ENCODE measurements around the gene ASTN2.
"Not testable (repeated sequence)": the region's sequence is repeated elsewhere in the genome, so short reads cannot be mapped to it uniquely, and the experiment has no call there.

Gene ASTN2

DNA sequence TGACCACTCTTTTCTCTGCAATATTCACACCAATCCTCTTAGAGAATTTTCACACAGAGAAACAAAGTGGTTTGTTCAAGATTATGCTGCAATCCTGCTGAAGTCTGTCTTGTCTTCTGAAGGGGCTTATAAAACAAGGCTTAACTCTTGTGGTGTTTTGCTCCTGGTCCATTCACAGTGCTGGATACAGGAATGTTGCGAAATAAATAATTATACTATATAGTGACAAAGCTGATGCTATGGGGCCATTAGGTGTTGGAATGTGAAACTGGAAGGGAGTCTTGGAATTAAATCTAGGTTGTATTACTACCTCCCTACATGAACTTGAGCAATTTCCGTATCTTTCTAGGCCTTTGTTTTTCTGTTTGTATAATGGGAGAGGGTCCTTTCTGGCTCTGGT is 557.5 kb downstream of the ASTN2 start:
- DNase-seq, result no peak

DNA sequence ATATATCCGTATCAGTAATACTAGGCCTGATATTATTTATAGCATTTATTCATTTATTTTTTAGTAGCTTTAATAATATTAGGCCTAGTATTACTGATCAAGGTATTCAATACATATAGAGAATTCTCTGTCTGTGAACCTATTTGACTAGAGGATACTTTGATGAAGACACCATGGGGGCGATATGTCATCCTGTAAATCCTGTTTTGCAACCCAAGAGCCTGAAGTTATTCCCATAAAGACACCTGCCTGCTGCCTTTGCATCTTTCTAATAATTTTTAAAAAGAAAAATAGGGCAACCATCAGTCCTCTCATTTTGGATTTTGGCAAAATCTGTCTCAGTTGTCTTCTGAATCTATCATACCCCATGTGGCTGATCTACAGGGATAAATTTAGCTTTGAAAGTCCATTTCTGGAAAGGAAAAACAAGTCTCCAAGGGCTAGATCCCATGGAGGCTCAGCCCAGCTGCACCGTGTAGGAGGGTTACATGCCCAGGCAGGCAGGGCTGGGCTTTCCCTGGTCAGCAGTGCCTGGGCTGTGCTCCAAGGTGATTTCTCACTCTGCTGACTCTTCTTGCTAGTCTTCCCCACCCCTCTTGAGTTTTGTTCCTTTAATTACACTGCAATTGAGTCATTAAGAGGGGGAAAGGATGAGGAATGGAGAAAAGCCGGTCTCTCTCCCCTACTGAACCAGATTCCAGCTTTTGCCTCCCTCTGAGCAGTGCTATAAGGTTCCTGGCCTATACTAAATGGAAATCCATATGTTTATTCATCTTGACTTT is 558.8 kb downstream of the ASTN2 start:
- DNase-seq, result no peak

DNA sequence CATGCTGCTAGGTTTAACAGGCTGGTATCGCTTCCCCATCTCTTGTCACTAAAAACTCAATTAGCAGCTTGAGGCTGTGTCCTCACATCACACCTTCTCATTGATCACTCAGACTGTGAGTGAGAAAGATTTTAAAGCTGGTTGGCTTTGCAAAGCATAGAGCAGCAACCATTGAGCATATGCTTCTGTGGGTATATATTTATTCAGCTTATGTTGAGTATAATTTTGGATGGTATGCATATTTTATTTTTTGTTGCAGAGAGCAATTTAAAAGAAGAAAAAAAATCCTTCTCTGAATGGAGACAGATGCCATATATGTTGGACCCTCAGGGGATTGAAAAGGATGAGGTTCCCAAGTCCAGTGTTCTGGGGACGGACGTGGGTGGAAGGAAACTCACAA is 565.1 kb downstream of the ASTN2 start:
- no peak for DNase-seq

DNA sequence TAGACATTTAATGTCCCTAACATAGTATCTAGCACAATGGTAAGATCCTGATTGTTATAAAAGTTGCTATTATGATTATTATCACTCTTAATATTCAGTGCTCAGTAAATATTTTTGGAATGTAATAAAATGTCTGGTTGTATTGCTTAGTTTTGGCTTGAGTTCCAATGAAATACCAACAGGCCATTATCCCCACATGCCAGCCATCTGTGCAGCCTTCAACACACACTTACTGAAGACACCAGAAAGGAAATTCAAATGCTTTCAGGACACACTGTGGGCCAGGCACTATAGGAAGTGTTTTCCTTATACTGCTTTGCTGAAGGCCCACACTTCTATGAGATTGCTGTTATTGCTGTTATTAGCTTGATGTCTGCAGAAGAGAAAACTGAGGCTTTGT is 570.2 kb downstream of the ASTN2 start:
- peak; percentile 9 for DNase-seq

DNA sequence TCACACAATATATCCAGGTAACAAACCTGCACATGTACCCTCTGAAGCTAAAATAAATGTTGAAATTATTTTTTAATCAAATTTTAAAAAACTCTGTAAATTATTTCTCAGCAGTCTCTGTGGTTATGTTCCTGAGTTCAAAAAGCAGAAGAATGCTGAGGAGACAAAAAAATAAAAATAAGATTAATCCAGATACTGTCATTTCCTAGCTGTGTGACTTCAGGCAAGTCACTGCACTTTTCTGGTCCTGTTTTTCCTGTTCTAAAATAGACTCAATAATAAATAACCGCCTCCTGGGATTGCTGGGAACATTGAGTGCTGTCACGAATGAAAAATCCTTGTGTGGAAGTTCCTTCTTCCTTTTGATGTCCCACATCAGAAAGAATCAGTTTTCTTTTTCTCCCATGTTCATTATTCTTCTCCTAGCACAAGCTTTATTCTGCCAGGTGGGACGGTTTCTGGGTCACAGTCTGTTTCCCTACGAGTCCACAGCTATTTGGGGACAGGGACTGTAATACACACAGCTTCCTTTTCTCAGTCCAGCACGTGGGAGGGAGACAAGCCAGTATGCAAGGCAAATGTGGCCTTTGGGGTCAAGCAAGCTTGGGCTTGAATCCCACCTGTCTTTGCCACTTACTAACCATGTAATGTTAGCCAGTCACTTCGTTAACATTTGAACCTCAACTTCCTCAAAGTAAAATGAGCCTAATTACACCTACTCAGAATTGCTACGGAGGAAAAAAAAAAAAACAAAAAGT is 570.8 kb downstream of the ASTN2 start:
- no peak for DNase-seq

DNA sequence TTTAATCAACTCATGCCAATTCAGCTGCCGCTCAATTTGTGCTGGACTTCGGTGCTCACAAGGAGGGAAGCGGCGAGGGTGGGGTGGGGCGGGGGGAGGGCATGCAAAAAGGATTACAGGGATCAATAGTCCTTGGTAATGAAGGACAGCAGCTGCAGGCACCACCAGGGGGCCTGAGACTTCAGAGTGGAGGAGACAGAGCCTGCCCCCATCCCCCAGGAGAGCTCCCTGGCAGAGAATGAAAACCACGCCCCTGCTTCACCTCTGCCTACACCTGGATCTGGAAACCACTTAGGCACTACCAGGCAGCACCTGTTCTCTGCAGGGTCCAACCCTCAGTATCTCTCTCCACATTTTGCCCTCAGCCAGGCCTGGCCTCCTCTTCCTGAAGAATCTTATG is 572.2 kb downstream of the ASTN2 start:
- no peak for DNase-seq

DNA sequence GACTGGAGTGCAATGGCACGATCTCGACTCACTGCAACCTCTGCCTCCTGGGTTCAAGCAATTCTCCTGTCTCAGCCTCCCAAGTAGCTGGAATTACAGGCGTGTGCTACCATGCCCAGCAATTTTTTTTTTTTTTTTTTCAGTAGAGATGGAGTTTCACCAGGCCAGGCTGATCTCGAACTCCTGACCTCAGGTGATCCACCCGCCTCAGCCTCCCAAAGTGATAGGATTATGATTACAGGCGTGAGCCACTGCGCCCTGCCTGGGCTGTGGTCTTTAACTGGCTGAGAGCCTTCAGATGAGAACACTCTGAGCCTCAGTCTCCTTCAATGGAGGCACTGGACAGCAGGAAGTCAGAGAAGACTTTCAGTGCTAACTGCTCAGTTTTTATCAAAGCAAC is 576.4 kb downstream of the ASTN2 start:
- DNase-seq, result not testable (repeated sequence)

DNA sequence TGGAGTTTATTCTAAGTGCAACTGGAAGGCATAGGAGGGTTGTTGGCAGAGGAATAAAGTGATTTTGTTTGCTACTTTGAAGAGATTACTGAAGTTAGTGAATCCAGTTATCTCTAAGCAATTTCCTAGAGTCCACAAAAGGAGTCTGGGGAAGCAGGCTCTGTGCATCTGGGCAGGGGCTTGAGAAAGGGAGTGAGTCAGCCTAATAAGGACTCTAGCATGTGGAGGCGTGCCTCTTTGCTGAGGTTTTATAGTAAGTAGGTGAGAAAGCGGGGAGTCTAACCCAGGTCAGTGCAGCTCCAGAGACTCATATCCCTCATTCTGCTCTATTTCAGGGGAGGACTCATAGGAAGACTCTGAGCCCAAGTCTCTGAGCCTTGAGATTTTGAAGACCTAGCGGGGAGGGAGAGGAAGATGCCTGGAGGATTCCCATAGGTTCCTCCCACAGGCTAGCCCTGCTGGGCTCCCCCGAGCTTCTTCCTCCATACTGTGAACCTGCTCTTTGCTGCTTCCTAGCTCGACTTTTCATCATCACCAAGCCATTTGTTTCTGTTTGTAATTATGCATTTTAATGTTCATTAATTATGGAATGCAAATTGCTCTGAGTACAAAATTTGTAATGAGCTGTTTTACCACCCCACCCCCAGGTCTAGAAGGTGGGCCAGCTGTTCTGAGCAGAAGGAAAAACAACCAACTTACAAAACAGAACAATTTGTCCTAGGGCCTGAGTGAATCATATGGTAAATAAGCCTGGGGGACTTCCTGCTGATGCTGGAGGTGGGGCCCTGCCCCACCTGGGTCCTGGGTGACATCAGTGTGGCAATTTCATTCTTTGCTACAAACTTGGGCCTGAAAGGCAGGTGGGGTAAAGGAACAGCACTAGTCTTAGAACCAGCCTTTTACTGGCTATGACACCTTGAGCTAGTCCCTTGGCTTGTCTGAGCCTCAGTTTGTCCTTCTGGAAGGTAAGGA is 577.6 kb downstream of the ASTN2 start:
- no peak for DNase-seq

DNA sequence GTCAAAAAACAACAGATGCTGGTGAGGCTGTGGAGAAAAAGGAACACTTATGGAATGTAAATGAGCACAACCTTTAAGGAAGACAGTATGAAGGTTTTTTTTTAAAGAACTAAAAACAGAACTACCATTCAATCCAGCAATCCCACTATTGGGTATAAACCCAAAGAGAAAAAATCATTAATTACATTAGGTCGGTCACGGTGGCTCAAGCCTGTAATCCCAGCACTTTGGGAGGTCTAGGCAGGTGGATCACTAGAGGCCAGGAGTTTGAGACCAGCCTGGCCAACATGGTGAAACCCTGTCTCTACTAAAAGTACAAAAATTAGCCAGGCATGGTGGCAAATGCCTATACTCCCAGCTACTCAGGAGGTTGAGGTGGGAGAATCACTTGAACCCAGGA is 584.5 kb downstream of the ASTN2 start:
- DNase-seq, result not testable (repeated sequence)

DNA sequence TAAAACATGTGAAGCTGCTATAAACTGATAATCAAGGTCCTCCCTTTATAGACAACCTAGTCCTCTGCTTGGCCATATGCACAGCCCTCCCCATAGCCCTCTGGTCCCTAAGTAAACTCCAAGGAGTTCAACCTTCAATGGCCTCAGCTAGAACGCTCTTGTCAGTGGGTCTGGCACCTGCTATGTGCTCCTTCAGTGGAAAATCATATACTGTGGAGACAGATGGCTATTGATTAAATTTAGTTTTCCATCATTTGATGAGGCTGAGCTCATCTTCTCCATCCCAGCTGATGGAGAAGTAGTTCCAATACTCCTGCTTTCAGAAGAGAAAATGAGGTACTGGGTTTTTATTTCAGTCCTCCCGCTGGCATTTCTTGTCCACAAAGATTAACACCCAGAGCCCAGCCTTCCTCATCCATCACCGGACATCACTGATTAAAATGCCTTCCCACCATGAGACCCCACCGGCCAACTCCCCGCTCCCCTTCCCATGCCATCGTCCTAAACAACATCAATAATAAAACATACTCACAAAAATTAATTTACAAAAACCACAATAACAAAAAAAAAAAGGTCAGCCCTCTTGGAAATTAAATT is 593.1 kb downstream of the ASTN2 start:
- DNase-seq, result no peak

DNA sequence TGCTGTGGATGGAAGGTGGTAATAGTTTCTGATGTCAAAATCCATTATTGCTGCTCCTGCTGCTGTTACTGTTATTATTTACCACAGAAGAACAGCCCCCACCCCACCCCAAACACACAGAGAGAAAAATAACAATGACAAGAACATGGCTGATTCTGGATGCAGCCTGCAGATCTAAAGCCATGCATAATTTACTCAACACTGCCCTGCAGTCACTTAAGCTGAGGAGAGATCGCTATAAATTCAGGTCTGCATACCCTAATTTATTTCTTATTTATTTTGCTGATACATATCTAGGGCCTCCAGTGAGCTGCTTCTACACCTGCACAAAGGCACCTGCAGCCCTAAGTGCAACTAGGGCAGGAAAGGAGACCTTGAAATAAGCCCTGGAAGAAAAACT is 595.7 kb downstream of the ASTN2 start:
- no peak for DNase-seq

DNA sequence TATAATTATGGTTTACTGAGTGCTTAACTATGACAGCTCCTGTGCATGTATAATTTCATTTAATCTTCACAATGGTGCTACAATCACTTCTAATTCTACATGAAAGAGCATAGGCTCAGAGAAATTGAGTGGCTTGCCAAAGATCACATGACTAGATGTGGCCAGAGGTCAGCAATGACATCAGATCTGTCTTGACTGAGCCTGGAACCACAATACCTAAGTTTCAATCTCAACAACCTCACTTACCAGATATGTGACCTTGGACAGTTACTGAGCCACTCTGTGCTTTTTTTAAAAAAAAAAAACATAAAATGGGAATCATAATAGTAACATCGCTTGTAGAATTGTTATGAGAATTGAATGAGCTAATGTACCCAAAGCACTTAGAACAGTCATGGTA is 597.1 kb downstream of the ASTN2 start:
- DNase-seq, result no peak

DNA sequence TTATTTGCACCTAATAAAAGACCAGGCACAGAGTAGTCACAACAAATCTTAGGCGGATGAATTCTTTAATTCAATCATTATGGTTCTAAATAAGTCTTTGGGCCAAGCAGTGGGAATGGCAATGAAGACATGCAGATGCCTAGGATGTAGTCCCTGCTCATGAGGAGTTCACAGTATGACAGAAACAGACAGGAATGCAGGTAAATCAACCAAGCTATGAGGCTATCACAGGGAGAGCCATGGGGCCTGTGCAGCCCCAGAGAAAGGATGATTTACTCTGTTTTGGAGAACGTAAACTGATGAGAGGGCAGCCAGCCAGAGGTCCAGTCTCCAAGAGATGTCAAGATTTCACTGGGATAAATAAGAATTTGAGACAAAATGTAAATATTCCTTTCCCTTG is 598.4 kb downstream of the ASTN2 start:
- DNase-seq, result no peak

DNA sequence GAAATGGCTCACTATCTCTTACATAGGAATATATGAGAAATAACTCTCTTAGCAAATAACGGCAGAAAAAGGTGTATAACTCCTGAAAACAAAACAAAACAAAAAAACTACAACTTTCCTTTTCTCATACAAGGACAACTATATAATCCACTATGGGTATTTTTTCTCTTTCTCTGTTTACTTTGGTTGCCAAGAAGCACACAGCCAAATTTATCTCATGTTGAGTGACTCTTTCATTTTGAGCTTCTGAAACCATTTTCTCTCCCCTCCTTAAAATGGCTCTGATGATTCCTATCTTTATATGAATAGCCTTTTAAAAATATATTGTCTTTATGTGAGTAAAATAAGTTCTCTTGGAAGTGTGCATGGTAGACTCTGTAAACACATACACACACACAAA is 599.0 kb downstream of the ASTN2 start:
- DNase-seq, result no peak

DNA sequence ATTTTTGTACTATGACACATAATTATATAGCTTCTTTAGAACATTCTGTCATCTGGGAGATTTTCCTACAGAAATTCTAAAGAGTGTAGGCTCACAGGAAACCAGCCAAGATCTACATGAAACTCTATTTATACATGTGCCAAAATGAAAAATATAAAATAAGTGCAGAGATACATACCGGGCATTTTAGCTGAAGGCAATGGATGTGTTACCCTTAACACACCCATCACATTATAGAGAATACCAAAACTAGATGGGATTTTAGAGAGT is 601.9 kb downstream of the ASTN2 start:
- peak; percentile 72 for DNase-seq

DNA sequence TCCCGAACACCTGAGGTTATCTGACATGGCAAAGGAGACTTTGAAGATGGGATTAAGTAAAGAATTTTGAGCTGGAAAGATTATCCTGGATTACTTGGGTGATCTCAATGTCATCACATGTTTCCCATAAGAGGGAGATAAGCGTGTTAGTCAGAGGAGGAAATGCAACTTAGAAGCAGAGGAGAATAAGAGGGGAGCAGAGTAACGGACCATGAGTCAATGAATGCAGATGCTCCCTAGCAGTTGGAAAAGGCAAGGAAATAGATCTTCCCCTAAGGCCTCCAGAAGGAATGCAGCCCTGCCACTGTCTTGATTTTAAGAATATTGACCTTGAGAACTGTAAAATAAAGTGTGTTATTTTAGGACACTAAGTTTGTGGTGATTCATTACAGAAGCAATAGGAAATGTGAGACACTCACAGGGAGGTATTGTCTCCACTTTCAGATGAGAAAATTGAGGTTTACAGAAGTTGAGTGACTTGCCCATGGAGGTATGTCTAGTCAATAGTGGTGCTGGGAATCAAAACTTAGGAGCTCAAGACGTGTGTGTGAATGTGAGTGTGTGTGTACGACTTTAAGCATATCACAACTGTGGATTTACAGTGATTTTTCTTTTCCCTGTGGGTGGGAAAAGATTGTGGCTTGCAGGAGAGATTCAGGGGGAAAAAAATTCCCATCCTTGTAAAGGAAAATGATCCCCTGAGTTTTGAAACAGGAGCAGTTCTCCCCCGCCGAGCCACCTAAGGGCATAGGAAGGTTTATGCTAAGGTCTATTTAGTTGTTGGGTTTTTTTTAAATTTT is 602.4 kb downstream of the ASTN2 start:
- peak; percentile 93 for DNase-seq

DNA sequence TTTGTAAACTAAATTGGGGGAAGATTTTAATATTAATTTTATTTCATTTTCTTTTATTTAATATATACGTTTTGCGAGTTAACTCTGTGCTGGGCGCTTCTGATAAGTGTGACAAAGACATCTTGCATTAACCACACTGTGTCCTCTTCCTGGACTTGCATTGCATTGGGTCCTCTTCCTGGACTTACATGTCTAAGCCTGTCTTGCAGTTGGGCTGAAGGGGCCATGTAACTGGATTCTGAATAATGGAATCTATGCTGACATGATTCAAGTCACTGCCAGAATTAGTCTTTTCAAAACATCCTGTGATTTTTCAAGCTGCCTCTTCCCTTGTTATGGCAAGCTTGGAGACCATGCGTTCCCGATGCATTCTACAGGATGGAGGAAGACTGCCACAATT is 605.2 kb downstream of the ASTN2 start:
- no peak for DNase-seq

DNA sequence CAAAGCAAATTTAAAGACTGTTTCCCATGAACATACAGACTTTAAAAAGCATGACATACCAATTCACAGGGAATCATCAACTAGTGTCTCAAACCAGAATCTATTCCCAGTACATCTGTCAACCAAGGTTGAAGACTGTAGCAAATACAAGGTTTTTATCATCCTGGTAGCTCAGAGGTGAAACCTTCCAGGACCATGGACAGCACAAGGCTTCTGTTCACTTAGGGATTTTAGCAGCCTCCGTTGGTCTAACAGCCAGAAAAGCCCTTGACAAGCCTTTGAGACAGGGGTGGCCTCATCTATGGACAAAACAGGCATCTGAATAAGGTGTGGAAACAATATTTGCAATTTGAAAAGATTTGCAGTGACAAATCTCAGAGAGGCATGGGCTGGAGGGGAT is 608.8 kb downstream of the ASTN2 start:
- peak; percentile 54 for DNase-seq

DNA sequence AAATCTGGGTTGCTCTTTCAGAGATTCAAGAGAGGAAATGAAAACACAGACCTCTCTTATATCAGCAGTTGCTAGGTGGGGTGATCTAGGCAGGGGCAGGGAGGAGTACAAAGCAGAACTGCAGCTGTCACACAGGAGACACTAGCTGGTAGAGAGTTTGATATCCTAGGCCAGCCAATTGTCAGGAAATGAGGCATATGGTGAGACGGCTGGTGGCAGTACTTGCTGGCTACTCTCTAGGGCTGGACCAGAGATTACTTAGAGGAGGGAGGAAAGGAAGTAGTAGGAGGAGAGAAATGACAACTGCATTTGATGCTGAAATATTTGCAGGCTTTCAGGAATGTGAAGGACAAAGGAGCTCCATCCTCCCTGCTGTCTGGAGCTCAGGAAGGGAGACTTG is 614.0 kb downstream of the ASTN2 start:
- peak; percentile 35 for DNase-seq

DNA sequence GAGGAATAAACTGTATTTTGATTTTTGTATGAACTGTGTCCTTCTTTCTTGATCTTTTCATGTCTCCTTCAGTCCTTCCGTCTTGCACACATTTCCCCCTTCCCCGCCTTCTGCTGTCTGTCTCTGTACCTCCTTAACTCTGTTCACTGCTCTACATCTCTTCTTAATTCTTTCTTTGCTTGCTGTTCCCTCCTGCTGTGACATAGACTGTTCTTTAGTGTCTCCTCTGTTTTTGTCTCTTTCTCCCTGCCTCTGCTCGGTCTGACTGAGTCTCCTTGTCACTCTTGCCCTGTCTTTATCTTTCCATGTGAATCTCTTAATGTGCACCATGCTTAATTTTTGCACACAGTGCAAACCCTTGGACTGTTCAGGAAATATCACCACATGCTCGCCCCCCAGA is 614.8 kb downstream of the ASTN2 start:
- no peak for DNase-seq

DNA sequence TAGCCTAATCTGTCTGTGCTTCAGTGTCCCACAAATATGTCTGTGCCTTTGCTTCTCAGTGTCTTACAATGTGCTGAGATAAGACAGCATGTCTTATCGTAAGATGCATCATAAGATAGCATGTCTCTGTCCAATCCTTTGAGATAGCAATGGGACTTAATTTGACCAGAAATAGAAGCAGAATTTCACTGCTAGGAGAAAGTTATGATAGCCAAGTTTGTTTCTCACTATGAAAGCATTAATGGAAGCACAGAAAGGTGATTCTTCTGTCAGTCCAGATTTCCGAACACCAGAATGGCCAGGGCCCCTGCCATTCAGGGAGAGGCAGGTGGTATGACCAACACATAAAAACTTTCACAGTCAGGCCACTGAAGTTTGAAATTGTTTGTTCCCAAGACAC is 616.3 kb downstream of the ASTN2 start:
- DNase-seq, result no peak

DNA sequence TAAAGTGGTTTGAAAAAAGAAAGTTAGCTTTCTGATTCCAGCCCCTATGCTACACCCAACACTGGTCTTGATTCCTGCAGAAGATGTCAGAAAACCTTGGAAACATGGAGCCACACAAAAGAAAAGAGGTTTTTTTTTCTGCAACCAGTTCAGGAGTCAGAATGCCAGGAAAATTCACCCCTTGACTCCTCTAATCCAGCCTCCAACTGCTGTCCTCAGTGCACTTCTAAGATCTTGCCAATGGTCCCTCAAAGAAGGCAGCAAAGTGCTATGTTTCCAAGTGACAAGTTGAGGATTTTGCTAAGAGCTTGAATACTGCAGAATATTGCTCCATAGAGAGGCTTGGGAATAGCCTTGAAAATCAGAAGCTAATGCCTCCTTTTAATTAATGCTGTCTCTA is 617.6 kb downstream of the ASTN2 start:
- no peak for DNase-seq

Data from fibroblast of skin of back (primary cell).